T-helper 22 cell (primary cell): ENCODE measurements around the gene TGM5.
"Not testable (repeated sequence)": the region's sequence is repeated elsewhere in the genome, so short reads cannot be mapped to it uniquely, and the experiment has no call there.

Experiments used
- DNase-seq: peaks from one replicate; pipeline ENCODE4 v3.0.0-alpha.2; 2020; ENCODE audit warnings: low read depth

TGM5 gene

GRCh38 chr15:43215961-43216360 lies 50.8 kb downstream of the TGM5 start:
- no peak for DNase-seq

DNA sequence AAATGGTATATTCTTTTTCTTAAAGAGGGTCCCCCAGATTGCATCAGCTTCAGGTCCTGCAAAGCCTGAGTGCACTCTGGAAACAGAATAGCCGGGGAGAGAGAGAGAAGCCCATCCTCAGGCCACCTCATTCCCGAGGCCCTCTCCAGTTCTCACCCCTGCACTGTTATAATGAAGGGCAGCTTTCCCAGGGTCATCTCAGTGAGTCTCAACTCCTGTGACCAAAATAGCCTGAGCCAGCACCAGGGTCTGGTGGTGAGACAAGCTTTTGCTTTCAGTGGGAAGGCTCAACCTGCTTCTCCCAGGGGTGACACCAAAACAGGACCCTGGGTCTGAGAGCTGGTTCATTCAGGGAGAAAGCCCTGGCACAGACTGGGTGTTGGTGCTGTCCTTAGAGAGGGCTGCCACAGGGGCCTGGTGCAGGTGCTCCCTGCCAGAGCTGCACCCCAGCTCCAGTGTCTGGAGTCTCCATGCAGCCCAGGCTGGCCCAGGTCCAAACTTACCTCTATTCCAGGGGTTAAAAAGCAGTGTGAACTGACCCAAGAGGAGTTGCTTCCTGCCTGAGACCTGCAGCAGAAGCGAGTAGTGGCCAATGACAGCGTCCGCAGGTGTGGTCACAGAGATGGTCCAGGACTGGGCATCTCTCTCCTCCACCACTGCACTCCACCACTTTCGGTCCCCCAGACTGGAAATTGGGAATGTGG lies 52.0 kb downstream of the TGM5 start:
- DNase-seq: no peak

- no peak for DNase-seq
These were observed 52.6 kb downstream of the TGM5 start for GRCh38 chr15:43214169-43214568.

DNA sequence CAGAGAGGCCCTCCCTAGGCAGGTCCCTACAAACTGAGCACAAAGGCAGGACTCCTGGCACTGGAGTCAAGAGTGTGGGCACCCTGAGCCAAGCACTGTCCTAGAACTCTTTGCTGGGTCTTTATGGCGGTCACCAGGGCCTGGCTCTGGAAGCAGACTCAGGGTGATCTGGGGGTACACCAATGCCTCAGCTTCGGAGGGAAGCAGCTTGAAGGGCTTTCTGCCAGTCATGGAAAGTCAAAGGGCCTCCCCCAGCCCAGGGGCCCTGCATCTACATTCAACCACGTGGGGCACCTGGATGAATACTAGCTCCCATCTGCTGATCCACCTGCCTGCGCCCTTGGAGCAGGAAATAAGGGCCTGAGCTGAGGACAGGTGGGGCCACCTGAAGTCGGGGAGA lies 53.3 kb downstream of the TGM5 start:
- DNase-seq: no peak

DNA sequence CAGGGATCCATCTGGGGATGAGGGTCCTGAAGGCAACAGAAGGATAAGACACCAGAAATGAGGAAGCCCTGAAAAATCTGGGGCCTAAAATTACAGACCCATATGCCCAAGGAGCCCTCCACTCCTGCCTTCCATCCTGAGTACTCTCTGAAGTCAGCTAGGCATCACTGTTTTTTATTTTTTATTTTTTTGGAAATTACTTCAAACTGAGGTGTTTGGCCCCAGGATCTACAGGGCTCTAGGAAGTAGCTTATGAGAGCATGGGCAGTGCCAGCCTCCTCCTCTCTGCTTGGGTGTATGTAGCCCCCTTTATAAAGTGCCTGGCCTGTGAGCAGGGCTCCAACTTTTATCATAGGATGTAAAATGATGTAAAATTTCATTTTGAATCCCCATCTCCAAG lies 53.8 kb downstream of the TGM5 start:
- DNase-seq: no peak

DNA sequence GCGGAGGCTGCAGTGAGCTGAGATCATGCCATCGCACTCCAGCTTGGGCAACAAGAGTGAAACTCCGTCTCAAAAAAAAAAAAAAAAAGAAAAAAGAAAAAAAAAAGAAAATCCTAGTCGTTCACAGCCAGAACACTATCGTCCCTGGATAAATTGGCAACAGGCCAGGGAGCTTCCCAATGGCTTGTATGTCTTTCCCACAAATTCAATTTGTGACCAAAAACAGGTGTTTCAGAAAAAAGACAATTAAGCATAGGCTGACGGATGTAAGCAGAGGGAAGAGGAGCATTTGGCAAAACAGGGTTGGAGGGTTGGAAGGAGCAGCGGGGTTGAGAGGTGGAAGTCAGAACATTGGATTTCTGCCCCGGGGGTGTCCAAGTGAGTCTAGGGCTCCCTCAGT lies 54.4 kb downstream of the TGM5 start:
- no peak for DNase-seq

- DNase-seq: no peak
These were observed 55.4 kb downstream of the TGM5 start for GRCh38 chr15:43211224-43211735.

DNA sequence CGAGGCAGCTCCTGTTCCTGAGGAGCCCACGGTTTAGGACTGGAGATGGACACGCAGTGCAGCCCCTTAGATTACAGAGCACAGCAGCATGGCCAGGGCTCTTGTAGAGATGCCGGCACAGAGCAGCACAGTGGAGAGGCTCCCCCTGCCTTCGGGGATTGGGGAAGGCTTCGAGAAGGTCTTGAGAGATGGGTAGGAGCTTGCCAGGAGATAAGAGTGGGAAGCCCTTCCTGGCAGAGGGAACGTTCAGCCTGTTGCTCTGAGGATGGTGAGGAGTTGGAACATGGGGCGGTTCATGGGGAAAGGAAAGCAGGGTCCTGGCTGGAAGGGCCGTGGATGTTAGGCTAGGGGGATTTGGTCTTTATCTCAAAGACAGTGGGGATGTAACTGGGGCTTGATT lies 55.9 kb downstream of the TGM5 start:
- DNase-seq: no peak

DNA sequence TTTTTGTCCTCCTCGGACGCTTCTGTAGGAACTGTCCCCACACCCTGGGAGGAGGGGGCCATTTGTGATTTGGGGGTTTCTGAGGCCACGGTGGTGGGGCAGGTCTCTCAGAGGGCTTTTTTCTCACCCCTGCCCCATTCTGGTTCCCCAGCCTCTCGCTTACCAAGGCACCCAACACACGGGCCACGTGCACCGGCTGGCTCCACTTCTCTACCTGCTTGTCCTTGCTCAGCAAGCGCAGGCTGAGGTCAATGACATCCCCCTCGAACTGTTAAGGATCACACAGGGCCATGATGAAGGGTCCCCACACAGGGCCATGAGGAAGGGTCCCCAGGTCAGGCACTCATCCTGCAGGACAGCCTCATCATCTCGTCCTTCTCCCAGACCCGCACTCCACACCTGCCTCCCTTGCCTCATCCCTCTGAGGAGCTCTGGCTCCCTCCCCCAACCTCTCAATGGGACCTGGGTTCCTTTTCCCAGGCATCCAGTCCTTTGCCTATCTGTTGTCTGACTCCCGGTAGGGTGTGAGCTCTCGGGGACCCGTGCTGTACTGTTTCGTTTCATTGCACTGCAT lies 56.5 kb downstream of the TGM5 start:
- DNase-seq: no peak

- DNase-seq: no peak
These were observed 57.5 kb downstream of the TGM5 start for GRCh38 chr15:43209059-43209824.

- no peak for DNase-seq
These were observed 58.4 kb downstream of the TGM5 start for GRCh38 chr15:43208052-43209002.

- no peak for DNase-seq
These were observed 59.7 kb downstream of the TGM5 start for GRCh38 chr15:43207024-43207423.

DNA sequence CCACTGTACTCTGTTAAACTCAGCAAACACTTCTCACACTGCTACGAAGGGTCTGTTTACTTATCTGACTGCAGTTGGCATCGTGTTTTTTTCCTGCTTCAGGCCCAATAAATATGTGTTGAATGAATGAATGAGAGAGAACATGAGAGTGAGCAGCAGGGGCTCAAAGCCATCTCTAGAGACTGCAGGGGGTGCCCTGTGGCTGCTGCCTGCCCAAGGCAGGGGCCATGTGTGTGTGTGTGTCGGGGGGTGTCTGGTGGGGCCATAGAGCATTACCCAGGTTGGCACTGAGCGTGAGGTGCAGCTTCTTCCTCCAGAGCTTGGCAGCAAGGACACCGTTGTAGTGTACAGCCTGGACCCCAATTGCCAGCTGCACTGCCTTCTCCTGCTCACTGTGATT lies 60.7 kb downstream of the TGM5 start:
- no peak for DNase-seq

DNA sequence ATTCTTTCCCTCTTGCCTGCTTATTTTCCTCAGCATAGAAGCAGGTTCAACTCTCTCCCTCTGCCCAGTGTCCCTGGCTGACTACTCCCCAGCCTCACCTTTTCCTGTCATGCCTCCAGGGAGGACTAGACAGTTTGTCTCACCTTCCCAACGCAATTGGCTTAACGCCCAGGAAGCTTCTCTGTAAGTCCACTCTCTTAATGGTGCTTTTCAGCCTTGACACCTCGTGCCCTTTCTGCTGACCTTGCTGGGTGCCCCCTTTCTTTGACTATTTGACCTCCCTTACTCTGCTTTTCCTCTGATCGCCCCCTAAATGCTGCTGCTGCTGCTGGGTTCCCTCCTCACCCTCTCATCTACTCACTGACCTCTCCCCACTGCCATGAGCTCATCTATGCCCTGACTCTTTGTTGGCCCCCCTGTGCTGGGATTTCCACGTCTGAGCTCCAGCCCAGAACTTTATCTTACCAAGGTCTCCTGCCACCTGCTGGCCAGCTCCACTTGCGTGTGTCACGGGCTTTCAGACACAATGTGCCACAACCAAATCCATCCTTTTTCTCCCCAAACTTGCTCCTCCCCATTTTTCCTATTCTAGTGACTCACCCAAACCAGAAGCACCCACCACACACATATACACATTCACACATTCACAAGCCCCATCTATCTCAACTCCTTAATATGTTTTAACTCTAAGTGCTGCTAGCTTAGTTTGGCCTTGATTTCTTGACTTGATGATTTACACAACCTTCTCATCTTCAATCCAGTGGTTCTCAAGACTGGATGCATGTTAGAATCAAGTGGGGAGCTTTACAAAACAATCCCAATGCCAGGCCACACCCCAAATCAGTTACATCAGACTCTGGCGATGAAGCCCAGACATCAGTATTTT lies 62.5 kb downstream of the TGM5 start:
- no peak for DNase-seq

- DNase-seq: no peak
These were observed 66.7 kb downstream of the TGM5 start for GRCh38 chr15:43199945-43200488.

- DNase-seq: no peak
These were observed 67.7 kb downstream of the TGM5 start for GRCh38 chr15:43198992-43199391.

DNA sequence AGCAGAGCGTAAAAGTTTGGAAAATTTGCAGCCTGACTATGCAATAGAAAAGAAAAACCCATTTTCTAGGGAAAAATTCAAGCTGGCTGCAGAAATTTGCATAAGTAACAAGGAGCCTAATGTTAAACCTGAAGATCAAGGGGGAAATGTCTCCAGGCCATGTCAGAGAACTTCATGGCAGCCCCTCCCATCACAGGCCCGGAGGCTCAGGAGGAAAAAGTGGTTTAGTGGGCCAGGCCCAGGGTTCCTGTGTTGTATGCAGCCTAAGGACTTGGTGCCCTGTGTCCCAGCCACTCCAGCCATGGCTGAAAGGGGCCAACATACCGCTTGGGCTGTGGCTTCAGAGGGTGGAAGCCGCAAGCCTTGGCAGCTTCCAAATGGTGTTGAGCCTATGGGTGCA lies 68.2 kb downstream of the TGM5 start:
- DNase-seq: not testable (repeated sequence)

DNA sequence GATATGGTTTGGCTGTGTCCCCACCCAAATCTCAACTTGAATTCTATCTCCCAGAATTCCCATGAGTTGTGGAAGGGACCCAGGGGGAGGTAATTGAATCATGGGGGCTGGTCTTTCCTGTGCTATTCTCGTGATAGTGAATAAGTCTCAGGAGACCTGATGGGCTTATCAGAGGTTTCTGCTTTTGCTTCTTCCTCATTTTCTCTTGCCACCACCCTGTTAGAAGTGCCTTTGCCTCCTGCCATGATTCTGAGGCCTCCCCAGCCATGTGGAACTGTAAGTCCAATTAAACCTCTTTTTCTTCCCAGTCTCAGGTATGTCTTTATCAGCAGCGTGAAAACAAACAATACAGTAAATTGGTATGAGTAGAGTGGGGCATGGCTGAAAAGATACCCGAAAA lies 69.0 kb downstream of the TGM5 start:
- DNase-seq: not testable (repeated sequence)

DNA sequence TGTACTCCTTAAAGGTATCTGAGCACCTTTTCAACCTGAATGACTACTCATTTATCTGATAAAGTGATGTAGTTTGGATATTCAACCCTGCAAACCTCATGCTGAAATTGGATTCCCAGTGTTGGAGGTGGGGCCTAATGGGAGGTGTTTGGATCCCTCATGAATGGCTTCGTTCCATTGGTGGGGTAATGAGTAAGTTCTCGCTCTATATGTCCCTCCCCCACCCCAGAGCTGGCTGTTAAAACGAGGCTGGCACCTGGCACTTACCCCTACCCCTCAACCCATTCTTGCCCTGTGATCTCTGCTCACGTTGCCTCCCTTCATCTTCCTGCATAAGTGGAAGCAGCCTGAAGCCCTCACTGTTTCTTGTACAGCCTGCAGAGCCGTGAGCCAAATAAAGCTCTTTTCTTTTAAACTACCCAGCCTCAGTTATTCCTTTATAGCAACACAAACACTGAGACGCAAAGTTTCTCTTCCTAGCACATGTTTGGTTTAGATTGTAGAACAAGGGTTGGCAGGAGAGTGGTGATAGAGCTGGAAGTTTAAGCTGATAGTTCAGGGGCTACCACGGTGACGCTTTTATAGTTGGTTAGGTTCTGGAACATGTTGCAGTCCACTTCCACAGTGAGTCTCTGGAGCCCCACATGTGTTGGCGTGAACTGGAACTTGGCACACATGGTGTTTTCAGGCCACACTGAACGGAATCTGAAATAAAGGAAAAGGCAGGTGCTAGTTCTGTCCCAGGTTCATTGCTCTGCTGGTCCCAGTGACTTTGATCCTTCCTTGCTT lies 69.8 kb downstream of the TGM5 start:
- no peak for DNase-seq

DNA sequence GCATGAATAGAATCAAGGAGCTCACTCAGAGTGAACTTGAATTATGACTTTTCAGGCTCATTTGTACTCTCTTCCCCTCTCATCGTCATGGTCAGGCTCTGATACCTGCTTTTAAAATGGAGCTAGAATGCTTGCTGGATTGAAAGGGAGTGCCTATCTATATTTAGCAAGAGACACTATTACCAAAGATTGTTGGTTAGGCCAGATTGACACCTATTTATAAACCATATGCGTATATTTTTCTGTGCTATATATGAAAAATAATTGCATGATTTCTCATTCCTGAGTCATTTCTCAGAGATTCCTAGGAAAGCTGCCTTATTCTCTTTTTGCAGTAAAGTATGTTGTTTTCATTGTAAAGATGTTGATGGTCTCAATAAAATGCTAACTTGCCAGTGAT lies 71.9 kb downstream of the TGM5 start:
- no peak for DNase-seq
